NCI-H748 treated with DMSO at 0.1 percent for 48 hours (cell line): Measurements from ENCODE around the gene TRAFD1.
"Not testable (repeated sequence)": the region's sequence is repeated elsewhere in the genome, so short reads cannot be mapped to it uniquely, and the experiment has no call there.

ENCODE experiments used
- DNase-seq: peaks from one replicate; lab custom pipeline; 2025; lab: John Stamatoyannopoulos, UW

Gene TRAFD1

GRCh38 chr12:112116232-112117060 is 8.9 kb upstream of the TRAFD1 start:
- DNase-seq: no peak

- no peak for DNase-seq
These were observed 7.7 kb upstream of the TRAFD1 start for GRCh38 chr12:112117685-112118084.

GRCh38 chr12:112121780-112122565 is 3.4 kb upstream of the TRAFD1 start:
- no peak for DNase-seq

GRCh38 chr12:112122823-112123690 is 2.3 kb upstream of the TRAFD1 start:
- DNase-seq: no peak

GRCh38 chr12:112124918-112125249 is 476 bp upstream of the TRAFD1 start:
- DNase-seq: no peak

- no peak for DNase-seq
These were observed 659 bp downstream of the TRAFD1 start for GRCh38 chr12:112126000-112126438.

GRCh38 chr12:112126911-112127310 is 1.6 kb downstream of the TRAFD1 start:
- DNase-seq: no peak

GRCh38 chr12:112130441-112130998 is 5.2 kb downstream of the TRAFD1 start:
- no peak for DNase-seq

GRCh38 chr12:112131686-112132085 is 6.3 kb downstream of the TRAFD1 start:
- DNase-seq: no peak

- DNase-seq: no peak
These were observed 8.1 kb downstream of the TRAFD1 start for GRCh38 chr12:112133418-112133817.

- no peak for DNase-seq
These were observed 9.4 kb downstream of the TRAFD1 start for GRCh38 chr12:112134731-112135130.

GRCh38 chr12:112140728-112141127 is 15.4 kb downstream of the TRAFD1 start:
- DNase-seq: no peak

GRCh38 chr12:112146123-112146522 is 20.8 kb downstream of the TRAFD1 start:
- DNase-seq: no peak

- DNase-seq: no peak
These were observed 22.7 kb downstream of the TRAFD1 start for GRCh38 chr12:112148031-112148513.

- DNase-seq: no peak
These were observed 24.2 kb downstream of the TRAFD1 start for GRCh38 chr12:112149596-112149995.

- DNase-seq: no peak
These were observed 26.6 kb downstream of the TRAFD1 start for GRCh38 chr12:112151766-112152541.

- no peak for DNase-seq
These were observed 28.0 kb downstream of the TRAFD1 start for GRCh38 chr12:112153181-112153892.

GRCh38 chr12:112153893-112154219 is 28.5 kb downstream of the TRAFD1 start:
- no peak for DNase-seq

- DNase-seq: not testable (repeated sequence)
These were observed 33.2 kb downstream of the TRAFD1 start for GRCh38 chr12:112158461-112159145.

GRCh38 chr12:112159146-112159541 is 33.8 kb downstream of the TRAFD1 start:
- no peak for DNase-seq
